Activated CD4-positive, alpha-beta T cell treated with anti-CD3 and anti-CD28 coated beads, Interleukin-10, Interleukin-2, amounts not matched to agents 100 ng/mL and 50 ng/mL, durations not matched to agents 16 hours and 8 hours (primary cell): ENCODE data around the gene CYTH2.

ENCODE experiments used
- DNase-seq: peaks from one replicate; pipeline ENCODE4 v3.0.0-alpha.2; 2020

CYTH2 gene

DNA sequence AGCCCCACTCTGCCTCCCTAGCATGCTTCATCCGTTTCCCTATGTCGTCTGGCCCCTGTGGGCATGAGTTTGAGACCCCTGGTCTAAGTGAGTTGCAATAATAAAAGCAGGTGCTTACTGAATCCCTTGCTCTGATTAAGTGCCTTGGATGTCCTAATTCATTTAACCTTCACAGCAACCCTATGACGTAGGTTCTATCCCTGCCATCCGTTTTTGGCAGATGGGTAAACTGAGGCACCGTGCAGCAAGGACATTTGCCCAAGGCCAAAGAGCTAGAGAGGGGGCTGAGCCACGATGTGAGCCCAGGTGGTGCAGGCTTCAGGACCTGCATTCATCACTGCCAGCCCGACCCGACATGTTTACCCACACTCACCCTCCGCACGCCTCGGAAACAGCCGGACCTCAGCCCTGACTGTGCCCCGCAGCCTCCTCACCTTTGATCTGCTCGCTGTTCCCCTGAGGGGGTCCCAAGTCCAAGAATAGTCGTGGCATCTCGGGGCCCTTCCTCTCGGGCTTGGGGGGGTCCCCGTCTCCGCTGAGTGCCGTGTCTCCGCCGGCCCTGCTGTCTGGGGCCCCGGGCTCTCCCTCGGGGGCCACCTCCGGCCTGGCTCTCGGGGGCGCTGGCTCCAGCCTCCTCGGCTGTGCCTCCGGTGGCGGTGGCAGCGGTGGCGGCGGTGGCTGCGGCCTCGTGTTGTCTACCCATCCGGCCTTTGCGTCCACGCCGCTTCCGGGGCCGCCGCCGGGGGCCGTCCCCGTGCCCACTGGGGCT is 28.0 kb downstream of the CYTH2 start:
- no peak for DNase-seq

- no peak for DNase-seq
Observed at GRCh38 chr19:48497728-48498594, 28.8 kb downstream of the CYTH2 start.

GRCh38 chr19:48498595-48499311 is 29.6 kb downstream of the CYTH2 start:
- DNase-seq, result no peak

DNA sequence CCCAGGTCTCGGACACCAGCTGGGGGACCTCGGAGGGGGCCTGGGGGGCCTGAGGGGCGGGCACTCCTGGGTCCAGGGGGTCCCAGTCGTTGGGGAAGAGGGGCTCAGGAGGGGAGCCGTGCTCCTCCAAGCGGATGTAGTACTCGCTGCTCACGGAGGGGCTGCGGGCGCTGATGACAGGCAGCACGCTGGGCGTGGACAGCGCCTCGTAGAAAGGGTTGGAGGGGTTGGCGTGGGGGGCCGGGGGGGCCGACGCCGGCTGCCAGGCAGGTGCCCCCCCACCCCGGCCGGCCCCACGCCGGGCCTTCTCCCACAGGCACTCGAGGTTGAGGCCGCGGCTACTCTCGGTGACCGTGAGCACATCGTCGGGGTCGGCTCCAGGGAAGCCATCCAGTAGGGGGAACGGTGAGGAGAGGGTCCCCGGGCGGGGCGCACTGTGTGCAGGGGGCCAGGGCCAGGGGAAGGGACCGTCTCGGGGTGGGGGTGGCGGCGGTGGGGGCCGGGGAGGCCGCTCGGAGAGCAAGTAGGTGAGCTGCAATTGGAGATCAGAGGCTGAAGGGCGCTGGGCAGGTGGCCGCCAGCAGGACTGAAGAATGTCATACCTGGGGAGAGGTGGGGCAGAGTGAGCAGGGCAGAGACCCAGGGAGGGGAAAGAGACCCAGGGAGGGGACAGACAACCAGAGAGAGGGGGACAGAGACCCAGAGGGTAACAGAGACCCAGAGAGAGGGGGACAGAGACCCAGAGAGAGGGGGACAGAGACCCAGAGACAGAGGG is 30.3 kb downstream of the CYTH2 start:
- no peak for DNase-seq

GRCh38 chr19:48500830-48501493 is 31.8 kb downstream of the CYTH2 start:
- no peak for DNase-seq

GRCh38 chr19:48501494-48502349 is 32.6 kb downstream of the CYTH2 start:
- DNase-seq, result peak; percentile 60

GRCh38 chr19:48502350-48503018 is 33.3 kb downstream of the CYTH2 start:
- DNase-seq, result no peak

DNA sequence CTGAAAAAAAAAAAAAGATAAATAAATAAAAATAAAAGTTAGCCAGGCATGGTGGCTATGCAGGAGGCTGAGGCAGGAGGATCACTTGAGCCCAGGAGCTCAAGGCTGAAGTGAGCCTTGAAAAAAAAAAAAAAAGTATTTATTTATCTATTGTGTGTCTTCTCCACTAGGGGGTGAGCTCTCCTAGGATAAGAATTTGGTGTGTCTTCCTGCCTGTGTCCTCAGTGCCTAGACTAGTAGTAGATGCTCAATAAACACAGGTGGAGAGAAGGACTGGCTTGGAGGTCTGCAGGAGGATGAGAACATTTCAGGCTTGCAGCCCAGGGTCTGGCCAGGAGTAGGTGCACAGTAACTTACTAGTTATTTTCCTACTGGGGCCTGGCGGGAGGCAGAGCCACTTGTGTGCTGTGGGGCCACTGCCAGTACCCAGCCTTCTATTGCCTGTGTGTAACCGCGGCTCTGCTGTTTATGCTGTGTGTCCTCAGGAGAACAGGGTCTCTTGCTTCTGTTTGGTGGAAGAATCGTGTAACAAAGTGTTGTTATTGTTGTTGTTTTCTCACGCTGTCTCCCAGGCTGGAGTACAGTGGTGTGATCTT is 37.1 kb downstream of the CYTH2 start:
- DNase-seq, result peak; percentile 61

DNA sequence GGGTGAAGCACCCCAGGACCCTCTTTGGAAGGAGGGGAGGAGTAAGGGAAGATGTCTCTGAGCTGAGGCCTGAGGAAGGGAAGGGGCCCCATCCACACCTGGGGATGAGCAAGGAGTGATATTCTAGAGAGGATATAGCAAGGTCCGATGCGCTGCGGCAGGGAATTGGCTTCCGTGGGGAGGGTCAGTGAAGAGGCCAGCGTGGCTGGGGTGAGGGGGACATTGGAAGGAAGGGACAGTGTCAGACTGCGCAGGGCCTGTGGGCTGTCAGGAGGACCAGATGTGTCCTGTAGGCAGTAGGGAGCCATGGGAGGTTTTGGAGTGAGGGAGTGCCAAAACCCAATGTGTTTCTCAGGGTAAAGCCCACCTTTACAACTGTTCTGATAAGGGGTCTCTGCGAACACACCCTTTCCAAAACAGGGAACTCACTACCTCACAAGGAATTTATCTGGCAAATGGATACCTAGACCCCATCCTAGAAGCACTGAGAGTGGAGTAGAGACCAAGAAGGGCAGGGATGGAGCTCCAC is 38.8 kb downstream of the CYTH2 start:
- DNase-seq, result no peak

DNA sequence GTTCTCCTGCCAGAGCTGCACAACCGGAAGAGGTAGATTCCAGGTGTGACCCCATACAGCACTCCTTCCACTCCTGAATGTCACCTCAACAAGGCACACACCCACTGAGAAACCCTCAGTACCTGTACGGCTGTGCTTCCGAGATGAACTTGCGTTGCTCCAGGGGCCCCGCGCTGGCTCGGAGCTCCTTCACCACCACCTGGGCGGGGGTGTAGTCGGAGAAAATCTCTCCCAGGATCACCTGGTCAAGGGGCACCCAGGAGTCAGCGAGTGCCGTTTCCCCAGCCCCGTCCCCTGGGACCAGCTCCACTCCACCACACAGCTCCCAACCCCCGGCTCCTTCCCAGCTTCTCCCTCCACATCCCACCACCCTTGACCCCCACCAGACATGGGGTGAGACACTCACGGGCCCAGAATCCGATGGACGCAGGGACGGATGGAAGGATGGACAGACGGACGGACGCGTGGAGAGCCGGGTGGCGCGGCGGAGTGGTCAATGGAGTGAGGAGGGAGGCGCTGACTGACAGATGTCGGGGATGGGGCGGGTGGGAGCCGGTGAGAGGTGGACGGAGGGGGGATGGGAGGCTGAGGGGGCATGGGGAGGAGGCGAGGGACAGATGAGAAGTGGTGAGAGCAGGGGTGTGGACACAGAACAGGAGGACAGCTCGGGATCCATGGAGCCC is 39.7 kb downstream of the CYTH2 start:
- DNase-seq, result no peak

GRCh38 chr19:48509467-48510194 is 40.5 kb downstream of the CYTH2 start:
- no peak for DNase-seq

DNA sequence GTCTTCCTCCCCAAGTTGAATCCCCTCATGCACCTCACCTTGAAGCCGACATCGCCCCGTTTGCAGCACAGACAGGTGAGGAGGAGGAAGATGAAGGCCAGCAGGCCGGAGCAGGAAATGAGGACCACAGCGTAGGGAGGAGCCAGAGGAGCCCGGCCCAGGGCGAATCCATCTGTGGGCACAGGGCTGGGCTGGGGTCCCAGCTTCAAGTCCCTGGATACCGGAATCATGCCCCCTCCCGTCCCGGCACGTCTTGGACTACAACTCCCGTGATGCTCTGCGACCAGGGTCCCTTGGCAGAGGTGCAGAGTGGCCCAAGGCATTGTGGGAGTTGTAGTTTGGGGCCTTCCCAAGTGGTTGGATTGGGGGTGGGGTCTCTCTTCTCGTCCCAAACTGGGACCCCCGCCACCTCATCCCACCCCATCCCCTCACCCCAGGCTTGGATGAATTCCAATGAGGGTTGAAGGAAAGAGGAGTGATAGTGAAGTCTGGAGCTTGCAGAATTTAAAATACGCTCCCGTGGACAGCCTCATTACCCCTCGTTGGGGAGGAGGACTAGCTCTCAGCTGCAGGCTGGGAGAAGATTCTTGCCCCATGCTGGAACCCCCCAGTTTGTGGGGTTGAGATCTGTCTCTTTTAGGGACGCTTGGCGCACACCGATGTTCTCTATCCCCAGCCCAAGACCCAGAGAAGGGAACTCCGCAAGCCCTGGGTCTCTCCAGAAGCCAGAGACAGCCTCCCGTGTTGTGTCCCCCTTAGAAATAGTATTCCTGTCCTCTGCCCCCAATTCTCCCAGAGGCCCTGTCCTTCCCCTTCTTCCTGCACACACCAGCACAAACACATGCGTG is 41.5 kb downstream of the CYTH2 start:
- peak; percentile 78 for DNase-seq

DNA sequence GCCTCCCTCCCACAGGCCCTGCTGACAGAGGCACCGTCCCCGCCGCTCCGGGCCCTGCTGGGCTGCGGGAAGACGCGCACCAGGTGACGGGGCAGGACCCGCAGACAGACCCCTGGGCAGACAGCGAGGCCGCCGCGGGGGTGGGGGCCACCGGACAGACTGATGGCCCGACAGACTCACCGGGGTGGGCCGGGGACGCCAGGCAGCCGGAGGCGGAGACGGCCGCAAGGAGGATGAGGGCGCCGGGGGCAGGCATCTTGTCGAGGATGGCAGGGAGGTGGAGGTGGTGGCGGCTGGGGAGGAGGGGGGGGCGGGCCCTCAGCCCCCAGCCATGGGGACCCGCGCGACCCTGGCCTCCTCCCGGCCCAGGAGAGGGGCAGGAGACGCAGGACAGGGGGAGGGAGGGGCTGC is 42.2 kb downstream of the CYTH2 start:
- DNase-seq, result no peak

DNA sequence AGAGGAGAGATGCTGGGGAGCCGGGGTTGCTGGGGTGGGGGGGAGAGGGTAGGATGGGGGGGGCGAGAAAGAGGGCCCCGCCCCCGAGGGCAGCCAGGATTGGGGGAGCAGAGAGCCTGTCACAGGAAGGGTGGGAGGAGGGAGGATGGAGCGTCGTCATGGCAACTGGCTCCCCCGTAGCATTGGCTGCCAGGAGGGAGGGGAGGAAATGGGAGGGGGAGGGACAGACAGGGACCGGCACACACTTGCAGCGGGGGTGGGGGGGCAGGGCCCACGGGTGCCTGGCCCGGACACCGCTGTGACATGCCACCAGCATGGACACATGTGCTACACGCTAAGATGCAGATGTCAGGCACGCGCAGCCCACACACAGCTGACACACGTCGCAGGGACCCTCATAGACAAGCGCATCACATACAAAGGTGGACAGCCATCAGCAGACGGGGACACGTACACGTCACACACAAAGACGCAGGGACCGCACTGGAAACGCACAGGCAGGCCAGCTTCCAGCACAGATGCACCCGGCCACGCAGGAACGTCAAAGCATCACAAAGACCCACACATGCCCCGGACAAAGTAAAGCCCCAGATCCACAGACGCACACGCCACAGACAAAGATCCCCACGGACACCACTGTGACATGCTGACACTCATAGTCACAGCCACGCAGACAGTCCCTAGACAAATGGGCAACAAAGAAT is 42.8 kb downstream of the CYTH2 start, which contains the start of gene LMTK3:
Gene LMTK3 (minus strand): TSS at position 36 of the 704 bp plus-strand sequence. CDS start 259 bp downstream, outside the sequence.
- DNase-seq, result peak; percentile 78

- DNase-seq, result no peak
Observed at GRCh38 chr19:48512504-48513288, 43.5 kb downstream of the CYTH2 start.
